MM.1S (cell line): Measurements from ENCODE around the gene DCP2.

Experiments used
- CTCF ChIP-seq: fragments of 300-600 bp; sonication (generic); IDR thresholded peaks from 2 replicates; pipeline ENCODE4 v1.5.1; 2016; ENCODE audit warnings: antibody characterized with exemption, low read length, mixed read lengths
- EZH2phosphoT487 ChIP-seq: fragments of 300-600 bp; sonication (generic); IDR thresholded peaks from 2 replicates; pipeline ENCODE4 v1.6.1; 2018; ENCODE audit warnings: antibody characterized with exemption, low read length

GRCh38 chr5:113027015-113027414 lies 50.4 kb downstream of the DCP2 start:
- no peak for TF ChIP-seq CTCF
- no peak for TF ChIP-seq EZH2phosphoT487
